Umbilical cord (tissue), 2 donors: Measurements from ENCODE around the gene ROR1. TPM values are rescaled to one million over a fixed set of nuclear protein-coding genes. Genes with fewer than 3 reads are reported as not detected.
A peak's percentile ranks its signal among the peaks of the same experiment; 100 is the strongest.

Experiments used
- DNase-seq: peaks from one replicate; pipeline ENCODE4 v3.0.0-alpha.2; 2015; ENCODE audit warnings: low spot score
- total RNA-seq: library from RNA; depleted of rRNA; stranded (reverse); fragments of >200 nt; gene quantifications from one replicate; pipeline ENCODE4 v1.2.3, GENCODE V29; 2014; ENCODE audit warnings: low replicate concordance; ENCODE audit not compliant: insufficient read depth

ROR1 gene
- total RNA-seq, 1 donor from 2014 or later = 22.4 TPM

DNA sequence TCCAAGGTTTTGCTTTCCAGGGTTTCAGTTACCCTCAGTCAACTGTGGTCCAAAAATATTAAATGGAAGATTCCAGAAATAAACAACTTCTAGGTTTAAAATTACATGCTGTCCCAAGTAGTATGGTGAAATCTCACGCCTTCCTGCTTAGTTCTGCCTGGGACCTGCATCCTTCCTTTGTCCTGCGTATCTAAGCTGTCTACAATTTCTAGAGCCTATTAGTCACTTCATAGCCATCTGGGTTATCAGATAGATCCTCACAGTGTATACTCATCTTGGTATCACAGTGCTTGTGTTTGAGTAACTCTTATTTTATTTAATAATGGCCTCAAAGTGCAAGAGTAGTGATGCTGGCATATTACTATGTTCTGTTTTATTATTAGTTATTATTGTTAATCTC lies 157.7 kb downstream of the ROR1 start:
- no peak for DNase-seq

DNA sequence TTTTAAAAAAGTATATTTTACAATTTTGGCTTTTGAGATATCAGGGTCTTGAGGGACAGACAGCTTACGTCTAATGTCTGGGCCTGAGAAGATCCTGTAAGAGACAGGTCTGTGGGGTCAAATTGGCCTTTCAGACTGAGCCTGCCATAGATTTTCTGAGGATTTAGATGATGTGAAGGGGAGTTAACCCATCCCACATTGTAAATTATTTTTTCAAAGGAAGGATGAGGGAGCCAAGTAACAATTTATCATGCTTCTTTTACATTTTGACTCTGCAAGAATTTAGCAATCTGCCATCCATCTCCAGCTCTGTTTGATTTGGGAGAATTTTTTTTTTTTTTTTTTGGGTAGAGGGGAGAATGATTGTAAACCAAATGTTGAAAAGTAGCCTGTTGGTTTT lies 160.9 kb downstream of the ROR1 start:
- DNase-seq = peak; percentile 65

DNA sequence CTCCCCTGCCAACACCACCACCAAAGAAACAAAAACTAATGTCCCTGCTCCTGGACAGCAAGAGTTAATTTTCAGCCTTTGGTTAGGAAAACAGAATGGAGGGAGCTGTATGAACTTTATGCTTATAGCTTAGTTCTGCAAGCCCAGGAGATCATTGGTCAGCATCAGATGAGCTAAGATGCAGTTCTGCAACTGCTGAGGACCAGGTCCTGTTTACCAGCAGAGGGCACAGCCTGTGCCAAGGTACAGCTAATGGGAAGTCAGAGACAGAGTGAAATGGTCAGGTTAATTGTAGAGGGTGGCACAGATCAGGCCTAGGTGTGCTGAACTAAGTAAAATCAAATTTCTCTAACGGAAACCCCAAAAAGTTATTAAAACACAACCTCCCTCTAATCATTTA lies 161.3 kb downstream of the ROR1 start:
- peak; percentile 64 for DNase-seq

DNA sequence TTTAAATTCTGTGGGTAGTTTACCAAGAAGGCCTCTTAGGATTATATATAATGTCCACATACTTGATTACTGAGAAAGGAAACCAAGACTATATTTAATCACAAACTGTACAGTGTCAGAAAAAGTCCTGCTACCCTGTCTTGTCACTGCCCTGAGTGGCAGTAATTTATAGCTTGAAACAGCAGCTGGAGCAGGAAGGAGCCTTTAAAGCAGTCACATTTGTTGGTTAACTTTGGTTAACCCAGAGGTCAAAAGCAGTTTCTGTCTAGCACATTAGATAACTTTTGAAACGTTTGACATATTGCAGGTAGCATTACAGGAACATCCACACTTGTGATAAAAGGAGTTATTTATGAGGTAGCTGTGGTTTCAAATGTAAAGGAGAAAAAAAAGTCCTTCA lies 161.7 kb downstream of the ROR1 start:
- peak; percentile 66 for DNase-seq

DNA sequence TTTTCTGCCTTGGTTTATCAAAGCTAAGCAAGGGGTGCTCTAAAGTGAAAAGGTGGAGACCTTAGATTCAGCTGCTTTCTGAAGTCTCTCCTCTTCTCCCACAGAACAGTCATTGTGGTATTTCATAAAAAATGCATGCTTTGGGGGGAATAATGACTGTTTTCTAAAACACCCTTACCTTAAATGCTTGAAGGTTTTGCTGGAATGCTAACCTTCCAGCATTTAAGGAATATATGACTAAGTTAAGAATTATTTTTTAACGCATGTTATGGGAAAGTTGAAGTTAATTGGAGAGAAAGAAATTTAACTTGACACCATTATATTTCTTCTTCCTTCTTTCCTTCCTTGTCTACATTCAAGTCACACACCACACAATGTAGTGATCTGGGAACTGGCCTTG lies 162.5 kb downstream of the ROR1 start:
- DNase-seq = no peak

DNA sequence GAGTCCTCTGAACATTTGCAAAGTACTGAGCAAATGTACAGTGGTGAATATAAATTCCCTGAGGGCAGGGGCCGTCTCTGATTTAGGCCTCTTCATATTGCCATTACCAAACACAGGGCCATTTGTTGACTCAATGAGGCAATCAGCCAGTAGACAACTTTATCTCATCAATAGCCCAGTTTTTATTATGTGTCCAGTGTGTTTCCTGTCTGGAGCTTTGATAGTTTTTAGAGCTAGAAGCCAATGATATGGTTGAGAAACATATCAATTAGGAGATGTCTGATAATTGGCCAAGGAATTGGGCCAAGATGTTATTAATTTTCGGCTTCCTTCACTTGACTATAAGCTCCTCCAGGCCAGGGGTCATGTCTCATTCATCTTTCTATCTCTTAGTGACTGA lies 163.0 kb downstream of the ROR1 start:
- no peak for DNase-seq

DNA sequence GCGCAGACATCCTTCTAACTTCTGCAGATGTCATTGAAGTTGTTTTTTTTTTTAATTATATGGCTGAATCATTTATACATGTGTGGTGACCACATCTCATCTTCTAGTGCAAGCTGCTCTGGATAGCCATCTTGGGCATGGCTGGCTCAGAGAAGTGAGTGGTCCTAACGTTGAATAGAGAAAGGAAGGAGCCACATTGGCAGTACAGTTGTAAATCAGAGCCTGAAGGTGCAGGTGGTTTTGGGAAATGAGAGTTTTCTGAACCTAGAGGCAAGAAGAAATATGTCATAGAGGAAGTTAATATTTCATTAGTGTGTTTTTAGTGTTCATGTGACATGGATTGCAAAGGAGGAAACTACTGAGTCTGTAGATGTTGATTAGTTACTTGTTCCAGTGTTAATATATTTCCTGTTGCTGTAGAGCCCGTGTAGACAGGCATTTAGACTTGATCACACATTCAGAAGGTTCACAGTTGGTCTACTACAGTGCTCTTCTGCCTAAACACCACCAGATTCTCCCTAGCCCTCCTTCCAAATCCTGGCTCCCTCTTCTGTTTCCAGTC lies 163.7 kb downstream of the ROR1 start:
- no peak for DNase-seq

DNA sequence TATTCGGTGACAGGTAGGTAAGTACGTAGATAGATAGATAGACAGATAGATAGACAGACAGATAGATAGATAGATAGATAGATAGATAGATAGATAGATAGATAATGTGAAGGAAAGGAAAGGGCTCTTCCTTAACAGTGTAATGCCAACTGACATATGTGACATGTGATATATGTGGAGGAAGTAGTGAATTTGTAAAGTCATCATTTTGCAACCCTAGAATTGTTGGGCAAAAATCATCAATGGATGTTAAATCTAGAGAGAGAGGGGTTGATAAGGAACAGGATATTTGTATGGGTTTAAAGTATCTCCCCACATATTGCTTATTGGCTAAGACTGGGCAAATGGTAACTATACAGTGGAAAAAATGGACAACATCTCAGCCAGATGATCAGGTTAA lies 166.6 kb downstream of the ROR1 start:
- DNase-seq = no peak

DNA sequence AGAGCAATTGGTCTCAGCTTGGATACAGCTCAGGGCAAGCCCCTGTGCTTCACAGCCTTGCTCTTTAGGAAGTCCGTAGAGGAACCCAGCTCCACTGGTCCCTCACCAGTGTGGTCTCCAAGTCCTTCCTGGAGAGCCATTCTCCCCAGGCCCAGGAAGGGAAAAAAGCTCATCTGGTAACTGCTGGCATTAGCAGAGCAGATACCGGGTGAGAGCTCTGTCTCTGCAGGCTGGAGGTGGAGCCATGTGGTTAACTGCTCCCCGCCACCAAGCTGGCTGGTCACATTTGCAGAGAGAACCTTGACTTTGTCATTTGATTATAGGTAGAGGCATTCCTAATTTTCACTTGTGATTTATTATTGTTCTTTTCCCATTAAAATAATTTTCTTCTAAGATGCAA lies 169.6 kb downstream of the ROR1 start:
- DNase-seq = no peak

DNA sequence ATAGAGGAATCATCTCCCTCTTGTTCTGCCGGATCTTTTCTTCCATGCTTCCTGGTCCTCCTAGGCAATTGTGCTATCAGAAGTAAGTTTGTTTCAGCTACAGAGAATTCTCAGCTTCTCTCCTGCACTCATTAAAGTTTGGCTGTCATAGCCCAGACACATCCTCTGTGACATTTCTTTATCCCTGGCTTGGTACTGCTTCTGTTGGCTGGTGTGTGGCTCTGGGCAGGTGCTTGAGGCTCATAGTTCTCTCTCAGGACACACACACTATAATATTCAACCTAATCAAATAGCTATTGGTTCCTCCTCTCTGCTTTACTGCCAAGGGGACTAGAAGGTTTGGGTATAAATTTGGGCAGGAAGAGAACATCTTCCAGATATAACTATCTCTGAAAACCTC lies 172.1 kb downstream of the ROR1 start:
- DNase-seq = no peak

DNA sequence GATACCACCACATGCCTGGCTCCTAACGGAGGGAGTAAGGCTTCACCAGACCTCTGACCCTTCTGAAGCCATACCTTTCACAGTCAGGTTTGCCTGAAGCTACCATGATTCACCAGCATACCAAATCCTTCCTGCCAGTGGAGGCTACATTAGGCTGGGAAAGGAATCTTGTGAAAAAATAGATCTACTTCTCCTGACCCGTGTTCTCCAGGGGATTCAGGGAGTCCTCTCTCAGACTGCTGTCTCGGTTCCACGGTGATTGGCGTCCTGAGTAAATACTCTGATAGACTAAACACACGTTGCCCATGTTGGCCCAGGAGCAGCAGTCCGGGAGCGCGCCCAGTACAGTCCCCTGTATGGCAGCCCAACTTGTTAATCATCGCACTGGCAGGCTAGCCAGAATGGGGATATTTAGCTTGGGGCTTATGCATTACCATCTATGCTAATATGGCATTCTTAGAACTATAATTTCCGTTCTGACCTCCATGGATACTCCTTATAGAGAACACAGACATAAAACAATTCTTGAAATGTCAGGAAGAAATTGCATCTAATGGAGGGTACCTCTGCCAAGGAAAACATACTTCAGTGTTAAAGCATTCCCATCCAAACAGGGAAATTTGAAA lies 173.2 kb downstream of the ROR1 start:
- peak; percentile 54 for DNase-seq

DNA sequence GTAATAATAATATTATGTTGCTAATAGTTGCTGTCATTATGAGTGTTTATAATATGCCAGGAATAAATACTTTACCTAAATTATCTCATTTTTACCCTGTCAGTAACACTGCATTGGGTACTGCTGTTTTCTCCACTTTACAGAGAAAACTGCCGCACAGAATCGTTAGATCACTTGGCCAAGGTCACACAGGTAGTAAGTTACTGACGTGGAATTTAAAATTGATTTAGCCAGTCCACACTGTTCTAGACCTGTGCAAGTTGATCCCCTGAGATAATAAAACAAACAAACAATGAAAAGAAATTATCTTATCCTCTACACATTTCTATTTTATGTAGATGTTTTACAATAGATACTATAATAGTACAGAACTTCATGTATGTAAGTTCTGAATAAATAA lies 174.1 kb downstream of the ROR1 start:
- no peak for DNase-seq

DNA sequence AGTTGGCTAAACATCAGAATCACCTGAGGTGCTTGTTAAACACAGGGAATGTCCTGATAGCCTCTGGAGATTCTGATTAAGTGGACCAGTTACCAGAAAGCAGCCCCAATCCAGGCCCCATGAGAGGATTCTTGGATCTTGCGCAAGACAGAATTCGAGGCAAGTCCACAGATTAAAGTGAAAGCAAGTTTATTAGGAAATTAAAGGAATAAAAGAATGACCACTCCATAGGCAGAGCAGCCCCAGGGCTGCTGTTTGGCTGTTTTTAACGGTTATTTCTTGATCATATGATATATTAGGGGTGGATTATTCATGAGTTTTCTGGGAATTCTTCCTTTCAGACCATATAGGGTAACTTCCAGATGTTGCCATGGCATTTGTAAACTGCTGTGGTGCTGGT lies 176.2 kb downstream of the ROR1 start:
- DNase-seq = peak; percentile 82

DNA sequence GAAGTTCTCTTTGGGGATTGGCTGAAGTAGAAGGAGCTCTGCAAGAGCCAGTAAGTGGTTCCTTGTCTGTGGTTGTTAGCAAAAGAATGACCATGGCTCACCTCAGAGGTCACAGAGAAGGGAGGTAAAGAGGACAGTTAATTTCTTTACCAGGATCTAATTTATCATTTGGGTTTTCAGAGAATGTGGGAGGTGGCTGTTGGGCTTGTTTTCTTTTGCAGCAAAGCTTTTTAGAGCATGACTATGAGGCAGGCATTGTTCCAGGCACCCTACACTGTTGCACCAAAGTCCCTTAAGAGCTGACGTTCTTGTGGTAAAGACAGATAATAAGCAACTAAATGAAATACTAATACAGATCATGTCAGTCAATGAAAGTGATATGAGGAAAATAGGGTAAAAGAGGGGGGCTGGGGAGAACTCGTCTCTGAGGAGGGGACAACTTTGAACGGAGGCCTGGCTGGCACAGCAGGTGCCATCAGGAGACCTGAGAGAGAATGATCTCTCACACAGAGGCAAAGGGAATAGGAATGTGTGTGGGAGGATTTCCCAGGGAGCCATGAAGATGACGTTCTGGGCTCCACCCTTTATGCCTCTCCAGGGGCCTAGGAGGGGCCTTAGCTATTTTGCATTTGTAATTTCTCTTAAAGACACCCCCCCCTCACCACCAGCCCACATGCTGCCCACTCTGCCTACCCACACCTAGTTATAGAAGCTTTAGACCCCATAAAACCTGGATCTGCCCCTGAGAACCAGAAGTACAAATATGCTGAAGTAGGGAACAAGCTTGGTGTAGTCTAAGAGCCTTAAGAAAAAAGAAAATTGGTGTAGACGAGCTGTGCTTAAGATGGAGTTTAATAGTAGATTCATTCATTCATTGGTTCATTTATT lies 177.5 kb downstream of the ROR1 start:
- DNase-seq = no peak

DNA sequence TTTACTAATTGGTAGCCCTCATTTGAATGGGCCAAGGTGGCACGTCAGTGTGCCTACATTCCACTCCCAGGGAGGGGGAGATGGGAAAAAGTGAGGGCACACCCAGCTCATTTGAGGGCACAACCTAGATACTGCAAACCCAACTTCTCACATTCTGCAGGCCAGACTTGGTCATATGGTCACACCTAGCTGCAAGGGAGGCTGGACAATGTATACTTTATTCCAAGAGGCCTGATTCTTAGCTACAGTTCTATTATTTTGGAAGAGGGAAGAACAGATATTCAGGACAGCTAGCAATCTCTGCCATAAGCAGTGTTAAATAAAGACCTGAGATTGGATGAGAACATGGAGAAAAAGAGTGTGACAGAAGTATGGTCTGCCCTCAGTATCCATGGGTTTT lies 180.4 kb downstream of the ROR1 start:
- DNase-seq = no peak

DNA sequence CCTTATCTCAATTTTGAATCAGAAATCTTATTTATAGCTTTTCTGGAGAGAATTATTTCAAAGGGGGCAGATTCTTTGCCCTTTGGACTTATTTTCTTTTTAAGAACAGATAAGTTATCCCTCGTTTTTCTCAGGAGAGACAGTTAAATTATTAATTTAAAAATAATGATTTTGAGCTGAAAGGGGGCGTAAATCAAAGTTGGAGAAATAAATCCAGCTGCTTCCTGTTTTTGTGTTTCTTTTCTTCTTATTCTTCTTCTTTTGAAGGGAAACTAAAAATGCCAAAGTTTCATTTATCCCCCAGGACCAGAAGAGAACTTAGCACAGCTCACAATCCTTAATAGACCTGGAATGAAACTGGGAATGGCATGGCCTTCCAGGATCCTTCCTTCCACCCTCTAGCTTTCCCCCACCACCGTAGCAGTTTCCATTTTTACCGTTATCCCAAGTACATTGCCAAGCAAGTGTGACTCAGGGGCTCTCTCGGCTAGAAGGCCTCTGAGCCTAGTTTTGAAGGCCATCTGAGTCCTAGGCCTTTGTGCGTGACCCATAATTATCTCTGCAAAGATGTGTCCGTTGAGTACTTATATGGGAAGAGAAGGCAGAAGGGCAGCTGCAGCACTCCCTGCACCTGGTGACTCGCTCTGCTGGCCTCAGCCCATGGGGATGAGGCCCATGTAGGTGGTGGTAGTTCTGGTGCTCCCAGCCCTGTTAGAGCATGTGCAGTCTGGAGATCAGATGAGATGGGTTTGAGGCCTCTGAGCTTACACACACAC lies 181.7 kb downstream of the ROR1 start:
- DNase-seq = peak; percentile 39

DNA sequence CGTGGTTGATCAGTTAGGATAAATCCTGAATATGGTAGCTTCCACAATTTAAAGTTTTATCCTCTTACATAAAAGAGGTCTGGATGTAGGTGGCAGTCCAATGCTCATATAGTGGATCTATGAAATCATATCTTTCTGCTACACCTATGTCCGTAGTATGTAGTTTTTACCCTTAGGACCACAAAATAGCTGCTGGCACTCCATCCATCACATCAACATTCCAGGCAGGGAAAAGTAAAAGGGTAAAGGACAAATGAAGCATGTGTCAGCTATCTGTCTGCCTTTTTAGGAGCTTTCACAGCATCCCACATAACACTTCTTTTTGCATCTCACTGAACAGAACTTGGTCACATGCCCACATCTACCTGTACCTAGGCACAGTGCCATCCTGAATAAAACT lies 184.7 kb downstream of the ROR1 start:
- DNase-seq = no peak

DNA sequence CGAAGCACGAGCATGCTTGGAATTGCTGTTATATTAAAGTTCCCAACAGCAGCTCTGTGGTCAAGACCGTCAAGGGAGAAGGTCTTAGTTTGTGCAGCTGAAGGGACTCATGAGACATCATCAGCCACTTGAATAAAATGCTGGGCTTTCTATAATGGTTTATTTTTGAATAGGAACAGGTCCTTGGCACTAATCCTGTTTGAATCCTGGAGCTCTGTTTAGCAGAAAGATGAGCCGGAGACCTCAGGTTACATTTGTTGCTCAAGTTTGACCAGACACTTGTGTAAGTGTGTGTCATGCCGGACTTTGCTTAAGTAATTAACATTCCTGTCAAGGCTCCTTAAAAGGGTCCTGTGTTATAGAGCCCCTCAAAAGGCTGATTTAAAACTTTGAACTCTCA lies 186.5 kb downstream of the ROR1 start:
- DNase-seq = no peak

DNA sequence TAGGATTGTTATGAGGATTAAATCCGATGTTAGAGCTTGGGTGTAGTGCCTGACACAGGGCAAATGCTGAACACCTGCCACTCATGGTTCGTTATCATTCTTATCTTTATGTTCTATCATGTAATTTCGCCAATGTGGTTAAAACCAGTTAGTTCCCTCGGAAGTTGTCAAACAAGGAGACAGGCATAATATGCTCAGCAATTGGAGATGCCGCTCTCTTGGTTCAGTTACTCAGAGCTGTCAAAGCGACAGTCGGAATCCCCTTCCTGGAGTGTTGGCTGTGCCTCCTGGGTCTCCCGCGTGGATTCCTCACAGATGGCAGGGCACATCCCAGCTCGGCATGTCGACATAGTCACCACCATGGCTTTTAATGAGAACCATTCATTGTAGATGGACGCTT lies 192.2 kb downstream of the ROR1 start:
- DNase-seq = no peak

DNA sequence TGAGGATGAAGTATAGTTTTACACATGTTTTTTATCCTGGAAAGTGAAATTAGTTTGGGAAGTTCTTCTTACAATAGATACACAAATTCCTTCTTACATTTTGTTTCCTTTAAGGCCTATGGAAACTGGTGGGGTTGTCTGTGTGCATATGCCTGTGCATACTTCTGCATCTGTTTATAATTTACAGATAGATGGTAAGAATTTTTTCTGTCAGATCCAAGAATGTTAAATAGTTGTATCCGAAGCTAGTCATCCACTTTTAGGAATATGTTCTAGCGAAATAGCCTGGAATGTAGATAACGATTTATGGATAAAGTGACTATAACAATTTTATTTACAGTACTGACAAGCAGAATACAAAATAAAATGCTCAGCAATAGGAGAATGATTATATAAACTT lies 194.1 kb downstream of the ROR1 start:
- DNase-seq = no peak

DNA sequence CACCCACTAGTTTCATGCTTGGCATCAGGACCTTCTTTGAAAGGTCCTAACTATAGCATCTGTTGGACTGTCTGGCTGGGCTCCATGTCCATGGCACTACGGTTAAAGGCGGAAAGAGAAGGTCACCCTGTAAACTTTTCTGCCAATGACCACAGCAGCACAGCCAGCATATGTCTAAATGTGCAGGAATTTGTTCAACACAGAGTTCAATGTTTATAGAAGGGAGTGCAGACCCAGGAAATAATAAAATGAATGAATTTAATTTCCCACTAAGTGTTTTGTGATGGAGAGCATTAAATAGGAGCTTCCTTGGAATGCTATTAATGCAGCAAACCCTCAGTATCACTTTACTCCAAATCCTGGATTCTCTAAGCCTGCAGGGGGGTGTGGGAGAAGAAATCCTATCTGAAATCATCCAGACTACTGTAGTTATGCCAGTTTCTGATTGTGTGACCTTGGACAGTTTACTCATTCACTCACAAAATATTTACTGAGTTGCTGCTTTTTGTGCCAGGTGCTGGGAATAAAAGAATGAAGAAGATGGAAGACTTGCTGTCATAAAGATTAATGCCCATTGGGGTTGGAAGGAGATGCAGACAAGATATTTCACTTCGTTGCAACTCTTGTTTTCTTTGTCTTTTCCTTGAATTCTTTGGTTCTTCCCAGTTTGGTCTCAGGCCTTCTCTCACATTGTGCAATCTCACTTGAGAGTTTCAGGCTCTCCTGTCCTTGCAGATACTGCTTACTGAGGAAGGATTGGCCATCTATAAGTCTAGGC lies 195.0 kb downstream of the ROR1 start:
- DNase-seq = peak; percentile 87
